Suppressor macrophage treated with lipopolysaccharide for 4 hours (primary cell): ENCODE results near the gene ITGB5.

Experiments
- DNase-seq: peaks from one replicate; pipeline ENCODE4 v3.0.0-alpha.2; 2020

The ITGB5 gene

GRCh38 chr3:124860599-124860998 lies 26.6 kb downstream of the ITGB5 start:
- DNase-seq: peak; percentile 58

GRCh38 chr3:124859025-124859424 lies 28.1 kb downstream of the ITGB5 start:
- peak; percentile 83 for DNase-seq

- no peak for DNase-seq
Observed at GRCh38 chr3:124858275-124858674, 28.9 kb downstream of the ITGB5 start.

- DNase-seq: peak; percentile 75
Observed at GRCh38 chr3:124856677-124857076, 30.5 kb downstream of the ITGB5 start.

- DNase-seq: no peak
Observed at GRCh38 chr3:124854009-124854408, 33.2 kb downstream of the ITGB5 start.

GRCh38 chr3:124853446-124853845 lies 33.7 kb downstream of the ITGB5 start:
- no peak for DNase-seq

- no peak for DNase-seq
Observed at GRCh38 chr3:124851905-124852304, 35.3 kb downstream of the ITGB5 start.

- DNase-seq: no peak
Observed at GRCh38 chr3:124851136-124851535, 36.0 kb downstream of the ITGB5 start.

- DNase-seq: no peak
Observed at GRCh38 chr3:124850633-124851032, 36.5 kb downstream of the ITGB5 start.

- no peak for DNase-seq
Observed at GRCh38 chr3:124850212-124850611, 37.0 kb downstream of the ITGB5 start.

GRCh38 chr3:124848300-124848699 lies 38.9 kb downstream of the ITGB5 start:
- no peak for DNase-seq

- DNase-seq: no peak
Observed at GRCh38 chr3:124847863-124848262, 39.3 kb downstream of the ITGB5 start.

- peak; percentile 64 for DNase-seq
Observed at GRCh38 chr3:124847051-124847450, 40.1 kb downstream of the ITGB5 start.

- DNase-seq: no peak
Observed at GRCh38 chr3:124846189-124846588, 41.0 kb downstream of the ITGB5 start.

GRCh38 chr3:124845406-124845805 lies 41.8 kb downstream of the ITGB5 start:
- peak; percentile 77 for DNase-seq

GRCh38 chr3:124843506-124844177 lies 43.5 kb downstream of the ITGB5 start:
- DNase-seq: no peak

- no peak for DNase-seq
Observed at GRCh38 chr3:124843047-124843446, 44.1 kb downstream of the ITGB5 start.

- no peak for DNase-seq
Observed at GRCh38 chr3:124841517-124841916, 45.6 kb downstream of the ITGB5 start.

GRCh38 chr3:124840331-124840730 lies 46.8 kb downstream of the ITGB5 start:
- DNase-seq: no peak

GRCh38 chr3:124839896-124840295 lies 47.3 kb downstream of the ITGB5 start:
- no peak for DNase-seq

- DNase-seq: no peak
Observed at GRCh38 chr3:124838963-124839362, 48.2 kb downstream of the ITGB5 start.

GRCh38 chr3:124837730-124838186 lies 49.4 kb downstream of the ITGB5 start:
- DNase-seq: peak; percentile 41

GRCh38 chr3:124837065-124837464 lies 50.1 kb downstream of the ITGB5 start:
- DNase-seq: no peak

GRCh38 chr3:124836448-124836847 lies 50.7 kb downstream of the ITGB5 start:
- DNase-seq: no peak
